Hepatocyte (in vitro differentiated cells): Measurements from ENCODE around the gene MCF2L. TPM values are rescaled to one million over a fixed set of nuclear protein-coding genes. Genes with fewer than 3 reads are reported as not detected.

Source experiments
- DNase-seq: peaks from one replicate; pipeline ENCODE4 v3.0.0-alpha.2; 2016; ENCODE audit warnings: low spot score
- H2AFZ ChIP-seq: fragments of 200-600 bp; sonication (generic); 2 replicates; pipeline ENCODE4 v1.6.0; 2016; ENCODE audit warnings: antibody characterized with exemption, mild to moderate bottlenecking
- H3K27ac ChIP-seq: fragments of 200-600 bp; sonication (generic); 2 replicates; pipeline ENCODE4 v1.5.1; 2016; ENCODE audit warnings: mild to moderate bottlenecking
- H3K27me3 ChIP-seq: fragments of 200-600 bp; sonication (generic); 2 replicates; pipeline ENCODE4 v1.6.1; 2016
- H3K36me3 ChIP-seq: fragments of 200-600 bp; sonication (generic); replicated peaks from 2 replicates; pipeline ENCODE4 v1.5.1; 2016; ENCODE audit warnings: low read depth; ENCODE audit not compliant: insufficient read depth
- H3K4me1 ChIP-seq: fragments of 200-600 bp; sonication (generic); 2 replicates; pipeline ENCODE4 v1.5.1; 2016; ENCODE audit warnings: mild to moderate bottlenecking, moderate library complexity; ENCODE audit not compliant: insufficient read depth
- H3K4me2 ChIP-seq: fragments of 200-600 bp; sonication (generic); 2 replicates; pipeline ENCODE4 v1.6.0; 2016
- H3K4me3 ChIP-seq: fragments of 200-600 bp; sonication (generic); 2 replicates; pipeline ENCODE4 v1.5.1; 2016; ENCODE audit warnings: mild to moderate bottlenecking
- H3K79me2 ChIP-seq: fragments of 200-600 bp; sonication (generic); 2 replicates; pipeline ENCODE4 v1.6.0; 2017; ENCODE audit warnings: mild to moderate bottlenecking
- H3K9me2 ChIP-seq: fragments of 200-600 bp; sonication (generic); replicated peaks from 2 replicates; pipeline ENCODE4 v1.6.0; 2017; ENCODE audit warnings: mild to moderate bottlenecking; ENCODE audit not compliant: insufficient read depth
- H3K9me3 ChIP-seq: fragments of 200-600 bp; sonication (generic); 2 replicates; pipeline ENCODE4 v1.5.1; 2016; ENCODE audit warnings: low read depth, mild to moderate bottlenecking
- H4K20me1 ChIP-seq: fragments of 200-600 bp; sonication (generic); 2 replicates; pipeline ENCODE4 v1.6.0; 2016; ENCODE audit warnings: mild to moderate bottlenecking; ENCODE audit not compliant: insufficient read depth, poor library complexity, severe bottlenecking
- CTCF ChIP-seq: fragments of 200-600 bp; sonication (generic); IDR thresholded peaks from 2 replicates; pipeline ENCODE4 v1.5.1; 2016; ENCODE audit warnings: antibody characterized with exemption, mild to moderate bottlenecking; ENCODE audit not compliant: poor library complexity
- EZH2 ChIP-seq: fragments of 200-600 bp; sonication (generic); IDR thresholded peaks from 2 replicates; pipeline ENCODE4 v1.6.1; 2016; ENCODE audit warnings: antibody characterized with exemption, mild to moderate bottlenecking, borderline replicate concordance
- EZH2phosphoT487 ChIP-seq: fragments of 200-600 bp; sonication (generic); IDR thresholded peaks from one replicate; pipeline ENCODE4 v1.6.1; 2018; ENCODE audit warnings: antibody characterized with exemption, mild to moderate bottlenecking, low read depth, moderate library complexity; ENCODE audit not compliant: unreplicated experiment, severe bottlenecking
- WGBS: methylation state at CpG from one replicate; pipeline ENCODE4 v1.1.6; 2016; ENCODE audit warnings: low lambda C conversion rate; ENCODE audit errors: missing lambda C conversion rate; 5-methylcytosine and 5-hydroxymethylcytosine counted together
- polyA plus RNA-seq: library from polyadenylated mRNA; unstranded; fragments of >200 nt; fragmentation: Nextera tagmentation; extraction: Ambion mirVana; gene quantifications from 2 replicates; pipeline ENCODE4 v1.2.1, GENCODE V29; 2016
- total RNA-seq: library from RNA; depleted of rRNA; stranded (reverse); fragments of >200 nt; gene quantifications from 2 replicates; pipeline ENCODE4 v1.2.3, GENCODE V29; 2014

The MCF2L gene
- total and polyA plus RNA-seq, 2 experiments from 2014 or later, result 11.1 to 22.4 TPM

GRCh38 chr13:113148940-113149503 is 180.0 kb downstream of the MCF2L start:
- H3K27me3 ChIP-seq, result no peaks in the 10 kb centered on the region
- no peak overlapping the region for H3K4me3 ChIP-seq
- H4K20me1 ChIP-seq, result no peaks in the 10 kb centered on the region
- TF ChIP-seq EZH2 (no peak), EZH2phosphoT487 (no peak), CTCF (no peak)
- 97% methylated on average over 22 of the region's 38 CpGs for WGBS
- H3K4me2 ChIP-seq, result no peak overlapping the region
- no peaks in the 10 kb centered on the region for H3K79me2 ChIP-seq
- no peak overlapping the region for H3K27ac ChIP-seq
- no peaks in the 10 kb centered on the region for H3K9me3 ChIP-seq
- H3K9me2 ChIP-seq, result no peaks in the 10 kb centered on the region
- H3K36me3 ChIP-seq, result no peaks in the 10 kb centered on the region
- DNase-seq, result no peak
- no peak overlapping the region for H2AFZ ChIP-seq
- peaks cover 13% of the 10 kb centered on the region for H3K4me1 ChIP-seq

Other genes starting within 250 kb of the MCF2L start
- gene F7, start 136.6 kb downstream of the MCF2L start, total RNA-seq, result 20.2 and 24.0 TPM in 2 replicates
- 7.0 and 12.6 TPM in 2 replicates for gene F7, start 136.6 kb downstream of the MCF2L start, polyA plus RNA-seq
- 127 and 148 TPM in 2 replicates for gene F10, start 153.6 kb downstream of the MCF2L start, total RNA-seq
- 141 and 143 TPM in 2 replicates for gene F10, start 153.6 kb downstream of the MCF2L start, polyA plus RNA-seq
- 4.7 and 5.4 TPM in 2 replicates for gene PROZ, start 189.4 kb downstream of the MCF2L start, total RNA-seq
- gene PROZ, start 189.4 kb downstream of the MCF2L start, polyA plus RNA-seq, result 4.7 and 8.0 TPM in 2 replicates
- 55.4 and 64.9 TPM in 2 replicates for gene PCID2, start 239.5 kb downstream of the MCF2L start, total RNA-seq
- 42.3 and 47.5 TPM in 2 replicates for gene PCID2, start 239.5 kb downstream of the MCF2L start, polyA plus RNA-seq
- gene CUL4A, start 240.4 kb downstream of the MCF2L start, total RNA-seq, result 75.8 and 85.3 TPM in 2 replicates
- gene CUL4A, start 240.4 kb downstream of the MCF2L start, polyA plus RNA-seq, result 51.0 and 52.2 TPM in 2 replicates